Epidermal melanocyte (primary cell): ENCODE results near the gene ALKBH4.
"Not testable (repeated sequence)": the region's sequence is repeated elsewhere in the genome, so short reads cannot be mapped to it uniquely, and the experiment has no call there.

Experiments
- DNase-seq: peaks from one replicate; pipeline ENCODE4 v3.0.0; 2011; ENCODE audit warnings: low spot score; ENCODE audit not compliant: insufficient read length

The ALKBH4 gene

GRCh38 chr7:102478314-102479208 lies 13.9 kb upstream of the ALKBH4 start, which contains the start of gene POLR2J:
POLR2J (minus strand) TSS chr7:102478922; CDS start chr7:102478860, 62 bp downstream.
- DNase-seq, result not testable (repeated sequence)

- not testable (repeated sequence) for DNase-seq
Observed at GRCh38 chr7:102474736-102475435, 10.2 kb upstream of the ALKBH4 start.

GRCh38 chr7:102474116-102474515 lies 9.5 kb upstream of the ALKBH4 start:
- DNase-seq, result not testable (repeated sequence)

DNA sequence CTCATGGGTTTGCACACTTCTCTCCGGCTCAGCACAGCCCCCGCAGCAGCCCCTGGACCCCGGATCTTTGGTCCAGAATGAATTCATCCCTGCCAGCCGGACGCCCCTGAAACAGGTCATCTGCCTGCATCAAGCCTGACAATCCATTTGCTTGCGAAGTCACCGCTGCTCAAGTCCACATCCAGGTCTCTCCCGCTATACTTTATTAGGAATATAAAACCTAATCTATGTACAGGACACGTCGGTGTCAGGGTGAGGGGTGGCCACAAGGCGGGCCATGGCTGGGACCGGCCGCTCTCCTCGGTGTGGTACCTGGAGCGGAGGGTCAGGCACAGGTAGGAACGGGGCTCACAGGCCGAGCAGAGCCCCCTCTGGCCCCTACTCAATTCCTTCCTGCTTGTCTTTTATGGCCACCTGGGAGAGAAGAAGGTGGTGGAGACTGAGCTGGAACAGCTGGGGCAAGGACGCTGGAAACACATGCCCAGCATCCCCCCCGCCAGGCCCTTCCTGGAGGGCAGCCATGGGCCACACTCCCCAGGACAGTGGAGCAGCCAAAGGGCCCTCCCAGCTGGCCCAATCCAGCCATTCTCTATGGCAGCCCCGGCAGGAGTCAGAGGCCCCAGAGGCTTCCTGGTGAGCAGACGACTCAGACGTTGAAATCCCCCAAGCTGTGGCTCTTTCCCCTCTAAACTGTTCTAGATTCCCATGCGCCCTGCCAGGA lies 8.8 kb upstream of the ALKBH4 start:
- DNase-seq, result peak; percentile 10

DNA sequence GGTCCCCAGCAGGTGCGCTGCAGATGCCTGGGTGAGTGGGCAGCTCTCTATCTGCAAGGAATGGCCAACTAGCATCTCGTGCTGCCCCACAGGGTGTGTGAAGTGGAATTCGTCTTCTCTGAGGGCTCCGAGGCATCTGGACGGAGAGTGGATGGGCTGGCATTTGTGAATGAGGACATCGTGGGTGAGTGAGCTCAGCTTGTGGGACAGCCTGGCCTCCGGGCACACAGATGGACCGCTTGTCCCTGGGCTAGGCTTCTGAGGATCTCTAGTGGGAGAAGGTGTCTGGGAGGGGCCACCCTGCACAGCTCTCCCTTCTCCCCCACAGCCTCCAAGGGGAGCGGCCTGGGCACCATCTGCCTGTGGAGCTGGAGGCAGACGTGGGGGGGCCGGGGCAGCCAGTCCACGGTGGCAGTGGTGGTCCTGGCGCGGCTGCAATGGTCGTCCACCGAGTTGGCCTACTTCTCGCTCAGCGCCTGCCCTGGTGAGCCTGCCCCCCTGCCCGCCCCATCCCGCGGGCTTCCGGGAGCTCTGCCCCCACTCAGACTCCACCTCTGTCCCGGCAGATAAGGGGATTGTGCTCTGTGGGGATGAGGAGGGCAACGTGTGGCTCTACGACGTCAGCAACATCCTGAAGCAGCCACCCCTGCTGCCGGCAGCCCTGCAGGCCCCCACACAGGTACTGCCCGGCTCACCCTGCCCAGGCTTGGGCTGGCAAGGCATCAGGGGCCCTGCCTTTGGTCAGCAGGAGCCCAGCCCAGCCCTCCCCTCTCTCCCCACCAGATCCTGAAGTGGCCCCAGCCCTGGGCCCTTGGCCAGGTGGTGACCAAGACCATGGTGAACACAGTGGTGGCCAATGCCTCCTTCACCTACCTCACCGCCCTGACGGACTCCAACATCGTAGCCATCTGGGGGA lies 7.7 kb upstream of the ALKBH4 start:
- peak; percentile 9 for DNase-seq

DNA sequence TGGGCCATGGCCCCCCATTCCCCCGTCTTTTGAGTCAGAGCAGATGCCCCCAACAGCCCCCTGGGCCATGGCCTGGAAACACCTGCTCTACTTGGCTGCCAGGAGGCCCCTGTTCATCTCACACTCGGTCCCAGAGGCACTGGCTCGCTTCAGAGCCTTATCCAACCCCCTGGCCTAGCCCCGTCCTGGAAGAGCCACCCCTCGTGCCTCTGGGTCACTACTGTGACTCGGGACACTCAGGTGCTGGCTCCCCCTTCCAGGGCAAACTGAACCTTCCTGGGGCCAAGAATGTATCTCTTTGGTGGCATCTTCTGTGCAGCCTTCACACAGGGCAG lies 7.1 kb upstream of the ALKBH4 start:
- DNase-seq, result no peak

- peak; percentile 12 for DNase-seq
Observed at GRCh38 chr7:102469972-102470825, 5.5 kb upstream of the ALKBH4 start.

DNA sequence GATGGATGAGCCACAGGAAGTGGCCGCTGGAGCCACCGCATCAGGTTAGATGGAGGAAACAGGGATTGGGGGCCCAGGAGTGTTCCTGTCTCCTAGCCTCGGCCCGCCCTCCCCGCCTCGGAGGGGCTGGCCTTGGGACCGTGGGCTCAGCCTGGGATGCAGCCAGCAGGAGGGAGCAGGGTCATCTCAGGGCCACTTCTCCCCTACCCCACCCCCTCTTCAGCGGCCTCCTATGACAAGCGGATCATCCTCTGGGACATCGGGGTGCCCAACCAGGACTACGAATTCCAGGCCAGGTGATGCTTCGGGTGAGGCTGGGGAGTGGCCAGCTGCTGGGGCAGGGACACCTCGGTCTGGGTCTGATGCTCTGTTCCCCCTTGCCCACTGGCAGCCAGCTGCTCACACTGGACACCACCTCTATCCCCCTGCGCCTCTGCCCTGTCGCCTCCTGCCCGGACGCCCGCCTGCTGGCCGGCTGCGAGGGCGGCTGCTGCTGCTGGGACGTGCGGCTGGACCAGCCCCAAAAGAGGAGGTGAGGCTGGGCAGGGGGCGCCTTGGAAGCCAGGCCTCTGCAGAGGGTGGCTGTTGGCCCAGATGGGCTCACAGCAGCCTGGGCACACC lies 4.8 kb upstream of the ALKBH4 start:
- DNase-seq, result peak; percentile 14

- DNase-seq, result peak; percentile 11
Observed at GRCh38 chr7:102468478-102469350, 4.1 kb upstream of the ALKBH4 start.

GRCh38 chr7:102467581-102468477 lies 3.2 kb upstream of the ALKBH4 start:
- peak; percentile 15 for DNase-seq

GRCh38 chr7:102466097-102466496 lies 1.4 kb upstream of the ALKBH4 start:
- DNase-seq, result no peak

- DNase-seq, result peak; percentile 33
Observed at GRCh38 chr7:102463841-102464576, 654 bp downstream of the ALKBH4 start.

DNA sequence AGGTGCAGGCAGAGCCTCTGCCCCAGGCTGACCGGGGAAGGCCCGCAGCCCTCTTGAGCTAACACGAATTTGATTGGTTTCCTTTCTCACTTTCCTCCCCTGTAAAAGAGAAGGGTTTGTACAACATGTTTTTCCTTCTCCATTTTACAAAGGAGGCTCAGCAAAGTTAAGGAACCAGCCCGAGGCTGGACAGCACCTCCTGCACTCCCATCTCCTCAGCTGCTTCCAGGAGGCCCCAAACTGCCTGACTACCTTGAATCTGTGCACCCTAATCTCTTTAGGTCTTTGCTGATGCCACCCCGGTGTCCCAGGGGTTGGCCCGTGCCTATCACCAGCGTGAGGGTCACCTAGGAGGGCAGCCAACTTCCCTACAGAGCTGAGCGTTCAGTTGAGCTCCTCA lies 4.2 kb downstream of the ALKBH4 start:
- DNase-seq, result peak; percentile 8

DNA sequence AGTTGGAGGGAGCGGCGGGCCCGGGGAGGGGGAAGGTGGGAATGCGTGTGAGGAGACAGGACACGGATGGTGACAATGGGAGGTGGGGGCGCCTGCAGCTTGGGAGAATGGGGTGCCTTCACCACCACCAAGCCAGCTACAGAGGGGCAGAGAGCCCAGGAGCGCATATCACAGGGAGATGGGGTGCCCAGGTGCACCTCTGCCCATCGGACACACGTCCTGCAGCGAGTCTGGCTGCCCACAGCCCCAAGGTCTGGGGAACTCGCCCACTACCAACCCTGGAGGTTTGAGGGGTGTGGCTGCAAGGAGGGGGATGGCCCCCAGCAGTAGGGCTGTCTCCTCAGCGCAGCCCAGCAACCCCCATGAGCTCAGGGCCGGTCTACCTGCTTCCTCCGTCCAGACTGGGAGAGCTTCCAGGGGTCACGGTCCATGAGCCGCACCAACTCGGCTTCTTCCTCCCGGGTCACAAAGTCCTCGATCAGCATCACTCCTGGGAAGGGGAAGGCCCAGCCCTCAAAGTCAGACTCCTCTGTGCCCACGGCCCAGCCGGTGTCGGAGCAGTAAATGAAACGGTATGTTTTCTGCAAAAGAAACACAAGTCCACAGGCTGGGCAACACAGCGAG lies 5.3 kb downstream of the ALKBH4 start:
- peak; percentile 5 for DNase-seq

DNA sequence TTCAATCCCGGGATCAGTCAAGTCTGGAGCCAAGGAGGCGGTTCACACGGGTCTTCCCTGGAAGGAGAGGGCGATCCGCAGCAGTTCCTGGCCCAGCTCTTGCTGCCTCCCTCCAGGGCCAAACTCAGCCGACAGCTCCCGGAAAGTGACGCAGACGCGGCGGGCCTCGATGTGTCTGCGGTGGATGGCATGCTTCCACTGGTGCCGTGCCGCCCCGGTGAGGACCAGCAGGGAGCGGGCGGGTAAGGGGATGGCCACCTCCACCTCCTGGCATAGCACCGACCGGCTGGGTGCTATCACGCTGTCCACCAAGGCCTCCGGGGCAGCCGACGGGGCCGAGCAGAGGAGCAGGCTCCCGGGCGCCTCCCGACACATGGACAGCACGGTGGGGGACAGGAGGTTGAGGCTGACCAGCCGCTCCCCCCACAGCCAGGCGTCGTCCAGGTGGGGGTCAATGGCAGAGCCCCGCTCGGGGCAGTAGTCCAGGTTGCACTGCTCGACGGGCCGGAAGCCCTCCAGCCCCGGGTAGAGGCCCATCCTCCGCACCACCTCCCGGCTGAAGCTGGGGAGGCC lies 7.2 kb downstream of the ALKBH4 start:
- peak; percentile 12 for DNase-seq

DNA sequence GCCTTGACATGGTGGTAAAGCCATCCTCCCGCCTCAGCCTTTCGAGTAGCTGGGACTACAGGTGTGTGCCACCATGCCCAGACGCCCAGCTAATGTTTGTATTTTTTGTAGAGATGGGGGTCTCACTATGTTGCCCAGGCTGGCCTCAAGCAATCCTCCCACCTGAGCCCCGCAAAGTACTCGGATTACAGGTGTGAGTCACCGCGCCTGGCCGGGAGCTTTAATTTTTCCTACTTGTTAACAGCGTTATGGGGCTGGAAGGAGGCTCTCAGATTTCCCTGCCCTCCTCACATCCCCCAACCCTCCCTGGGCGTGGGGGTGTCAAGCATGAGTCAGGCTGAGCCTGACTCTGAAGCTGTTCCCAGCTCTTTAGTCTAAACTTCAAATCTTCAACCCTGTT lies 8.3 kb downstream of the ALKBH4 start:
- DNase-seq, result no peak
